Measurements from ENCODE around the gene TNFSF10. TPM values are rescaled to one million over a fixed set of nuclear protein-coding genes. Genes with fewer than 3 reads are reported as not detected.

Gene TNFSF10
- total and polyA plus RNA-seq, 9 of the 15 experiments (the other 6 are each of a cell fraction or from before 2014, with no cell fraction given): 0.07 to 1.3 (median 0.27) TPM; not detected in 1

DNA sequence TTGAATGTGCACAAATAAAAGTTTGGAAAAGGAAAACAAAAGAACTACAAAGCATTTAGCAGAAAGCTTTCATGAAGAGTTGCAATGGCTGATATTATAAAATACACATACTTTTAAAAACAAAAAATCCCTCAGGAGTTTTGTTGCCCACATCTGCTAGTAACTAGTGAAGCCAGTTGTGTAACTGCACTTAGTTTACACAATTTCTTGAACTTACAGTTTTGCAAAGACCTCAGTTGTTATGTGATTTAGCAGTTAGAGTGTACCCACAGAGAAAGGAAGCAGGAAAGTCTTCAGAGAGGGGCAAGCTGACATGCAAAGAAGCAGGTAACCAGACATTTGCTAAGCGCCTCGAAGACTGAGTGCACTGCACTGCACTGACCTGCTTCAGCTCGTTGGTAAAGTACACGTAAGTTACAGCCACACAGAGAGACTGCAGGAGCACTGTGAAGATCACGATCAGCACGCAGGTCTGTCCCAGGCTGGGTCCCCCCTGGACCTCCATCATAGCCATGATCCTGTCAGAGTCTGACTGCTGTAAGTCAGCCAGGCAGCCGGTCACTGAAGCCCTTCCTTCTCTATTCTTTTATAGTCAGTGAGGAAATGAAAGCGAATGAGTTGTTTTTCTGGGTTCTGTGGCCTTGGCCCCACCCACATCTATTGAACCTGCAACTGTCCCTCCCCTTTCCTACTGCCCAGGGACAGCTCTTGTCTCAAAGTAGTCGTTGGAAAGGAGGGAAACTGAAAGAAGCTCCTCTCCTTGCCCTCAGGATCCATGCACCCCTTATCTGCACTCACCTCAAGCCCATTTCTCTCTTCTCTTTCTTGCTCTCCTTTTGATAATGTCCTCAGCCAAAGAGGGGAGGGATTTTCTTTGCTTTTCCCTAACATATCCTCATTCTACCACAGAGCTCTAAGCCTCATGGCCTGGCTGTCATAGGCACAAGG is at the start of gene TNFSF10 (continued):
- TF ChIP-seq CTBP1 (IDR thresholded peaks at IDR 0.05; ENCODE audit: borderline replicate concordance) (no peak; the same call in 1 of the 2 replicates), JUNB (CRISPR knock-in tag; conservative IDR thresholded peaks at IDR 0.05) (no peak), CEBPG (CRISPR knock-in tag; IDR thresholded peaks at IDR 0.05) (no peak), CEBPG (tag; conservative IDR thresholded peaks at IDR 0.05 in 1 of 2, IDR thresholded peaks at IDR 0.05 in 1 of 2) (peak in 1 of 2 experiments; percentile 37; a peak in 1 of 4 replicates), TEAD4 (IDR thresholded peaks at IDR 0.05; ENCODE audit: low read length) (no peak), TEAD4 (CRISPR knock-in tag; IDR thresholded peaks at IDR 0.05; ENCODE audit: borderline replicate concordance) (no peak), HLTF (IDR thresholded peaks at IDR 0.05) (no peak), JUND (IDR thresholded peaks at IDR 0.05; ENCODE audit: borderline replicate concordance, low read depth, low read length) (no peak), JUND (tag; IDR thresholded peaks at IDR 0.05; ENCODE audit: borderline replicate concordance, low read depth, low read length) (peak; percentile 11; the same call in 1 of the 3 replicates), SUPT5H (IDR thresholded peaks at IDR 0.05) (no peak), ZC3H8 (IDR thresholded peaks at IDR 0.05) (no peak), TCF7 (IDR thresholded peaks at IDR 0.05; ENCODE audit: borderline replicate concordance) (no peak), JUN (IDR thresholded peaks at IDR 0.05; ENCODE audit: borderline replicate concordance, low read depth, low read length) (no peak), JUN (CRISPR knock-in tag; IDR thresholded peaks at IDR 0.05; ENCODE audit: borderline replicate concordance) (no peak), DPF2 (IDR thresholded peaks at IDR 0.05) (no peak), ZNF764 (CRISPR knock-in tag; IDR thresholded peaks at IDR 0.05; ENCODE audit: low read depth) (no peak), TGIF2 (CRISPR knock-in tag; IDR thresholded peaks at IDR 0.05) (no peak), PHF8 (IDR thresholded peaks at IDR 0.05; ENCODE audit: borderline replicate concordance, low read length) (peak; percentile 42; the same call in 1 of the 2 replicates), ZFP1 (CRISPR knock-in tag; IDR thresholded peaks at IDR 0.05) (no peak), CHD2 (IDR thresholded peaks at IDR 0.05; ENCODE audit: low read depth, low read length) (no peak), MED1 (CRISPR knock-in tag; IDR thresholded peaks at IDR 0.05; ENCODE audit: borderline replicate concordance) (no peak), ZNF41 (CRISPR knock-in tag; conservative IDR thresholded peaks at IDR 0.05) (no peak), TAF1 (IDR thresholded peaks at IDR 0.05; ENCODE audit: control insufficient read depth, extremely low read depth, insufficient read depth, low read length, severe bottlenecking) (no peak), CHD1 (IDR thresholded peaks at IDR 0.05; ENCODE audit: low read length) (no peak), BACH1 (tag; IDR thresholded peaks at IDR 0.05) (no peak)
- TF ChIP-seq, protein P1, sequence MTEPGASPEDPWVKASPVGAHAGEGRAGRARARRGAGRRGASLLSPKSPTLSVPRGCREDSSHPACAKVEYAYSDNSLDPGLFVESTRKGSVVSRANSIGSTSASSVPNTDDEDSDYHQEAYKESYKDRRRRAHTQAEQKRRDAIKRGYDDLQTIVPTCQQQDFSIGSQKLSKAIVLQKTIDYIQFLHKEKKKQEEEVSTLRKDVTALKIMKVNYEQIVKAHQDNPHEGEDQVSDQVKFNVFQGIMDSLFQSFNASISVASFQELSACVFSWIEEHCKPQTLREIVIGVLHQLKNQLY (CRISPR knock-in tag; conservative IDR thresholded peaks at IDR 0.05): no peak
- TF ChIP-seq, protein P2, sequence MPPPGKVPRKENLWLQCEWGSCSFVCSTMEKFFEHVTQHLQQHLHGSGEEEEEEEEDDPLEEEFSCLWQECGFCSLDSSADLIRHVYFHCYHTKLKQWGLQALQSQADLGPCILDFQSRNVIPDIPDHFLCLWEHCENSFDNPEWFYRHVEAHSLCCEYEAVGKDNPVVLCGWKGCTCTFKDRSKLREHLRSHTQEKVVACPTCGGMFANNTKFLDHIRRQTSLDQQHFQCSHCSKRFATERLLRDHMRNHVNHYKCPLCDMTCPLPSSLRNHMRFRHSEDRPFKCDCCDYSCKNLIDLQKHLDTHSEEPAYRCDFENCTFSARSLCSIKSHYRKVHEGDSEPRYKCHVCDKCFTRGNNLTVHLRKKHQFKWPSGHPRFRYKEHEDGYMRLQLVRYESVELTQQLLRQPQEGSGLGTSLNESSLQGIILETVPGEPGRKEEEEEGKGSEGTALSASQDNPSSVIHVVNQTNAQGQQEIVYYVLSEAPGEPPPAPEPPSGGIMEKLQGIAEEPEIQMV (tag; conservative IDR thresholded peaks at IDR 0.05; ENCODE audit: low read depth): no peak
- TF ChIP-seq, protein P3, sequence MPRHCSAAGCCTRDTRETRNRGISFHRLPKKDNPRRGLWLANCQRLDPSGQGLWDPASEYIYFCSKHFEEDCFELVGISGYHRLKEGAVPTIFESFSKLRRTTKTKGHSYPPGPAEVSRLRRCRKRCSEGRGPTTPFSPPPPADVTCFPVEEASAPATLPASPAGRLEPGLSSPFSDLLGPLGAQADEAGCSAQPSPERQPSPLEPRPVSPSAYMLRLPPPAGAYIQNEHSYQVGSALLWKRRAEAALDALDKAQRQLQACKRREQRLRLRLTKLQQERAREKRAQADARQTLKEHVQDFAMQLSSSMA (CRISPR knock-in tag; IDR thresholded peaks at IDR 0.05): no peak

All from K562 (cell line).